Cardiac fibroblast (primary cell): ENCODE measurements around the gene DPP6.

Experiments
- DNase-seq, 2 donors: peaks; one replicate each; pipeline versions ENCODE4 v3.0.0 to v3.0.0-alpha.2; 2010; ENCODE audit warnings: low read depth in 2 of 2
- H3K4me3 ChIP-seq, 2 donors: replicated peaks in 1 of 2; 1 replicate in 1 of 2; 2 replicates in 1 of 2; pipeline ENCODE4 v1.5.1; 2011; ENCODE audit warnings: low read depth in 2 of 2, low read length in 2 of 2, mild to moderate bottlenecking in 2 of 2, moderate library complexity in 1 of 2
- TF ChIP-seq, protein P1 (sequence below): IDR thresholded peaks from one replicate; pipeline ENCODE4 v1.5.1; 2011; ENCODE audit warnings: low read depth, mild to moderate bottlenecking, low read length, inconsistent platforms

The DPP6 gene

DNA sequence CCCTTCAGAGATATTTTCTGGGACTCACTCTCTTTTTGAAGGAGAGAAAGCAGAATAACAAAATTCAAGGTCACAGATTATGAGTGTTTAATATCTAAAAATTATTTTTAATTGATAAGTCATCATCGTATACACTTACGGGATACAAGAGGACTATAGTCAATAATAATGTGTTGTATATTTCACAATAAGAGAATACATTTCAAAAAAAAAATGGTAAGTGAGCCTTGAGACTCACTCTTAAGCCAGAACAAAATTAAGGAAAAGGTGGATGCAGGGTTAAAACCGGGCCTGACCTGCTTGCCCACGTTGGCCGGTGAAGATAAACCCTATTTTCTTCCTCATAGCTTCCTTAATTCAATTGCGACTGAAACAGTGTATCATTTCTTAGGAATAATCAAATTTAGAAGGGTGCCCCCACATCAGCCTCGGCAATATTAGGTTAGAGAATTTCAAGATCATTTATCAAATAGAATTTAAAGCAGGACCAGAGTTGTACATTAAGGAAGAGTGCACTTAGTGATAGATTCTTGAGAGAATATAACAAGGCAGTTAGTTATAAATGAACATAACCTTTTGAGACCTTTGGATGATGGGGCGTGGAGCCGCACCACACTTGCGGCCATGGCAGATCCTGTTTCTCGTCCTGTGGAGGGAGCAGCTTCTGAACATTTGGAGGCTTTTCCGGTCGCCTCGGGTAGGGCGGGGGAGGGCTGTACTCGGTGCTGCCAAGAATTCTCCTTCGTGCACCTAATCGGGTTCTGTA is 628.9 kb downstream of the DPP6 start:
- no peak for DNase-seq
- TF ChIP-seq, protein P1, sequence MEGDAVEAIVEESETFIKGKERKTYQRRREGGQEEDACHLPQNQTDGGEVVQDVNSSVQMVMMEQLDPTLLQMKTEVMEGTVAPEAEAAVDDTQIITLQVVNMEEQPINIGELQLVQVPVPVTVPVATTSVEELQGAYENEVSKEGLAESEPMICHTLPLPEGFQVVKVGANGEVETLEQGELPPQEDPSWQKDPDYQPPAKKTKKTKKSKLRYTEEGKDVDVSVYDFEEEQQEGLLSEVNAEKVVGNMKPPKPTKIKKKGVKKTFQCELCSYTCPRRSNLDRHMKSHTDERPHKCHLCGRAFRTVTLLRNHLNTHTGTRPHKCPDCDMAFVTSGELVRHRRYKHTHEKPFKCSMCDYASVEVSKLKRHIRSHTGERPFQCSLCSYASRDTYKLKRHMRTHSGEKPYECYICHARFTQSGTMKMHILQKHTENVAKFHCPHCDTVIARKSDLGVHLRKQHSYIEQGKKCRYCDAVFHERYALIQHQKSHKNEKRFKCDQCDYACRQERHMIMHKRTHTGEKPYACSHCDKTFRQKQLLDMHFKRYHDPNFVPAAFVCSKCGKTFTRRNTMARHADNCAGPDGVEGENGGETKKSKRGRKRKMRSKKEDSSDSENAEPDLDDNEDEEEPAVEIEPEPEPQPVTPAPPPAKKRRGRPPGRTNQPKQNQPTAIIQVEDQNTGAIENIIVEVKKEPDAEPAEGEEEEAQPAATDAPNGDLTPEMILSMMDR: no peak
- no peak overlapping the region for H3K4me3 ChIP-seq

DNA sequence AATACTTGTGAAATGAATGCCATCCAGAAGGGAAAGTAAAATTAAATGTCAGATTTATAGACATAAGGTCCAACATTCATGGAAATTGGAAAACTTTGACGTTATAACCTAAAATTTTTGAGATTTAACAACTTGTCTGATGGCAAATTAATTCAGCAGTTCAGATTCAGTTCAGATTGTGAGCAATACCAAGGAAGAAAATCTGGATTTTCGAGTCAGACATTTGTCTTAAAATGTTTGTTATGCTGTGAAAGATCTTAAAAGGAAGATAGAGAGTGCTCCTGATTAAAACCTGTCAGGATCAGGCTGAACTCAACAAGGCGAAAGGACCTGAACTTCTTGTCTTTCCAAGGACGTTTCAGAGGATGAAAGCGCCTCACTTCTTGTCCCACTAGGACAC is 629.8 kb downstream of the DPP6 start:
- TF ChIP-seq, protein P1: no peak
- no peak overlapping the region for H3K4me3 ChIP-seq
- DNase-seq: no peak

DNA sequence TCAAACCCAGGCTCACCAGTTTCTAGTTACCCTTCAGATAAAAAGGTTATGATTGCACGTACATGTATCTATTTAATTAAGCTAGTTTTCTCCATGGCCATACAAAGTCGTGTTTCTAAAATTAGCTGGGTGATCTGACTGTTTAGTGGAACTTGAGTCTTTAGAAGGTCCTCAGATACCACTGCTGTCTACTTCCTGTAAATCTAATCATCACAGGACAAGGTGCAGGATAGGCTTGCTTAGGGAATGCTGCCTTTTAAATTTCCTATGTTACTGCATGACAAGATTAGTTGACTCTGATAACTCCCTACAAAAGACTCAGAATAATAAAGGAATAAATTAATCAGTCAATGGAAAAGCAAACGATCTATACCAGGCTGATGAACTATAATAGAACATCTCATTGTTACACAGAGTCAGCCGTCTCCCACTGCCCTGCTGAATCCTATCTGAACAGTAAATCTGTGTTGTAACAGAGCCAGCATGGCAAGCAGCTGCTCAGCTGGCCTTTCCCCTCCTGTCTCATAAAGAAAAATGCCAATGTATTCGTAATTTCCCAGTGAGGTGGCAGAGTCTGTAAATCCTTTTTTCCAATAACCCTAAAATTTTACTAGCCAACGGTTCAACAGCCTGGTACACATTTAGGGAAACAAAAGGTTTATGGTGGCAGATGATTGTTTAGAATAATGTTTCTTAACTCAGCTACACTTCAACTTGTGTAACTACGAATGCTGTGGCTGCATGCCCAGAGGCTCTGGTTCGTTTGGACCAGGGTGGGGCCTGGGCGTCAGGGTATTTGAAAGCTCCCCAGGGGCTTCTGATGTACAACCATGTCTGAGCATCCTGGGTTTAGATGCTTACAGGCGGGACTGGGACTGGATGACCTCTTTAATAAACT is 632.7 kb downstream of the DPP6 start:
- TF ChIP-seq, protein P1: no peak
- no peak overlapping the region for H3K4me3 ChIP-seq
- DNase-seq: no peak

DNA sequence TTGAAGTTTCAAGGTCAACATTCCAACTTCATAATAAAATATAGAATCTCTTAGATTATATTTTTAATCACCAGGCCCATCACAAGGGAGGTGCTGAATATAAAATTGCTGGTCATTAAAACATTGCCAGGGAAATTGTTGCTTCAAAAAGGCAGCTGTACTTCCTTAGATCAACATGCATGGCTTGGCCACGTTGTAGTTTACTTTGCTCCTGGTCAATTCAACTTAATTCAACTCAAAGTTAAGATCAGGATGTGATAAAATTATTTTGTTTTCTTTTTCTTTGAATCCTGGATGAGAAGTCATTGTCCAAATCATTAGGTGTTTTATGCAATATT is 633.3 kb downstream of the DPP6 start:
- H3K4me3 ChIP-seq: no peak overlapping the region
- DNase-seq: no peak
- TF ChIP-seq, protein P1: no peak

DNA sequence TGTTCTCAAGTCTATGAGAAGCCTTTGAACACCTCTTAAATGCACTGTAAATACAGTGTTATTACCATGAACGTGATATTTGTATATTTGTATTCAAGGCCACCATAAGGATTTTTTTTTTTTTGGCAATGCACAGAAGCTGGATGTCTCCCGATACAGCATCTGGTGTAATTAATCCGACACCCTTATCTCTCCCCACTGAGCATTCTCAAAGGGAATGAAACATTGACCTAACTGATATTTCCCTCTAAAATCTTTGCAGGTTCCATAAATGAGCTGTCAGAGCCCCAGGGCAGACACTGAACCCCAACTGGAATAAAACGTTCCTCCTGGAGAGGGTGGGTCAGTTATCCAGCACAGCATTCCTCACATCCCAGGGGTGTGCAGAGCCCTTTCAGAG is 634.1 kb downstream of the DPP6 start:
- DNase-seq: no peak
- TF ChIP-seq, protein P1: no peak
- no peak overlapping the region for H3K4me3 ChIP-seq

DNA sequence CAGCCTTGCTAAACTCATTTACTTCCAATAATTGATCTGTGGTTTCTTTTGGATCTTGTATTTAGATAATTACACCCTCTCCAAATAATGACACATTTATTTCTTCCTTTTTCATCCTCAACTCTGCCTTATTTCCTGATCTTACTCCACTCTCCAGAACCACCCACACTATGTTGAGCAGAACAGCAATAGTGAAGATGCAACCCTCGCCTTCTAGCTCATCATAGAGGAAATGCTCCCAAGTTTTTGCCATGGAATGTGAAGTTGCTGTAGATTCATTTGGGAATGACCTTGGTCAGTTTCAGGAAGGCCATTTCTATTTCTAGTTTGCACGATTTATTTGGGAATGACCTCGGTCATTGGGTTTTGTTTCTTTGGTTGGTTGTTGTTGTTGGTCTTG is 636.8 kb downstream of the DPP6 start:
- DNase-seq: no peak
- H3K4me3 ChIP-seq: no peak overlapping the region
- TF ChIP-seq, protein P1: no peak
